Measurements from ENCODE around the gene AVPI1. TPM values are rescaled to one million over a fixed set of nuclear protein-coding genes. Genes with fewer than 3 reads are reported as not detected.

The AVPI1 gene
- total RNA-seq, 1 experiment from 2014 or later, result 6.5 TPM

DNA sequence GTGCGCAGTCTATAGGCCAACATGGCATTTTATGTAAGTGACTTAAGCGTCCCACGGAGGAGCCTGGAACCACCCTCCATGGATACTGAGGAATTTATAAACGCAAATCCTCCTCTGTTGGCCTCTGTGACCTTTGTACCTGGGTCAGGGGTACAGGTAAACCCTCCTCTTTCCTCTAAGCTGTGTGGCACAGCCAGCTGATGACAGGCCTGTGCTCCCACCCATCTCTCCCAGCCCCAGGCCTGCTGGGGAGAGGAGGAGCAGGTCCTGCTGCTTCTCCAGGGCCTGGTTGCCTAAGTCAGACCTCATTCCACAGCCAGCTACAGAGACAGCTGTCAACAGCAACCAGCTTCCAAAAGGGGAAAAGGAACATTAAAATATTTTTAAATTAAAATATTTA is 5.0 kb downstream of the AVPI1 start:
- no CpG with 5 or more reads among the region's 4 CpGs for WGBS (ENCODE audit: extremely low coverage, insufficient read length, low lambda C conversion rate)
- Histone ChIP-seq H3K9ac (ENCODE audit: extremely low read depth, insufficient read length, low read length) (no peak overlapping the region), H2AK5ac (ENCODE audit: insufficient read length, low read length) (no peak overlapping the region), H2BK5ac (ENCODE audit: insufficient read length, low read length) (no peak overlapping the region), H3K4me2 (ENCODE audit: insufficient read depth, insufficient read length, low read length) (no peak overlapping the region), H3K56ac (ENCODE audit: insufficient read length, low read depth, low read length) (no peak overlapping the region), H3K27me3 (ENCODE audit: insufficient read depth, low read length) (no peaks in the 10 kb centered on the region), H4K91ac (ENCODE audit: insufficient read length, low read depth, low read length) (no peak overlapping the region), H3K4ac (ENCODE audit: low read depth, low read length) (no peak overlapping the region), H3T11ph (ENCODE audit: low read length) (no peak overlapping the region), H2AFZ (ENCODE audit: low read length) (no peak overlapping the region), H3K27ac (ENCODE audit: insufficient read length, low read depth, low read length) (no peak overlapping the region), H2BK12ac (ENCODE audit: insufficient read length, low read depth, low read length) (no peak overlapping the region), H3K4me1 (ENCODE audit: insufficient read depth, low read length) (no peaks in the 10 kb centered on the region), H3K79me1 (ENCODE audit: insufficient read depth, low read depth, low read length, poor library complexity, severe bottlenecking) (no peaks in the 10 kb centered on the region), H4K8ac (replicated peaks; ENCODE audit: insufficient read length, low read depth, low read length) (no peak overlapping the region), H4K20me1 (ENCODE audit: control insufficient read depth, insufficient read depth, insufficient read length) (no peaks in the 10 kb centered on the region), H3K9me3 (ENCODE audit: control insufficient read depth, low read depth, low read length) (no peaks in the 10 kb centered on the region), H2BK15ac (ENCODE audit: low read depth, low read length) (no peak overlapping the region), H4K5ac (ENCODE audit: insufficient read length, low read depth, low read length) (no peak overlapping the region), H3K14ac (ENCODE audit: insufficient read depth, low read length) (no peak overlapping the region), H3K18ac (ENCODE audit: insufficient read length, low read depth, low read length) (no peak overlapping the region), H3K79me2 (ENCODE audit: insufficient read depth, low read length) (no peaks in the 10 kb centered on the region), H2BK120ac (ENCODE audit: low read depth, low read length, poor library complexity, severe bottlenecking) (no peak overlapping the region), H2BK20ac (ENCODE audit: low read depth, low read length, poor library complexity, severe bottlenecking) (no peak overlapping the region), H3K23ac (ENCODE audit: insufficient read length, low read depth, low read length) (no peak overlapping the region), H3K23me2 (ENCODE audit: insufficient read length, low read depth, low read length, poor library complexity, severe bottlenecking) (peaks cover 4% of the 10 kb centered on the region)
- no peak for DNase-seq
- Mint-ChIP-seq H3K27me3 (ENCODE audit: low read depth) (no peaks in the 10 kb centered on the region), H3K36me3 (ENCODE audit: insufficient read depth in 1 of 3, low read depth in 3 of 3) (peaks cover 0 to 8% (median 7%) of the 10 kb centered on the region in 3 experiments; a peak in 4 of 7 replicates), H3K4me3 (no peak overlapping the region), H3K9me3 (no peaks in the 10 kb centered on the region), H3K4me1 (peaks cover 14 to 17% of the 10 kb centered on the region in 2 experiments), H3K27ac (peak overlapping the region in 1 of 3 experiments; percentile 75; a peak in 1 of 7 replicates)
- TF ChIP-seq, protein P1, sequence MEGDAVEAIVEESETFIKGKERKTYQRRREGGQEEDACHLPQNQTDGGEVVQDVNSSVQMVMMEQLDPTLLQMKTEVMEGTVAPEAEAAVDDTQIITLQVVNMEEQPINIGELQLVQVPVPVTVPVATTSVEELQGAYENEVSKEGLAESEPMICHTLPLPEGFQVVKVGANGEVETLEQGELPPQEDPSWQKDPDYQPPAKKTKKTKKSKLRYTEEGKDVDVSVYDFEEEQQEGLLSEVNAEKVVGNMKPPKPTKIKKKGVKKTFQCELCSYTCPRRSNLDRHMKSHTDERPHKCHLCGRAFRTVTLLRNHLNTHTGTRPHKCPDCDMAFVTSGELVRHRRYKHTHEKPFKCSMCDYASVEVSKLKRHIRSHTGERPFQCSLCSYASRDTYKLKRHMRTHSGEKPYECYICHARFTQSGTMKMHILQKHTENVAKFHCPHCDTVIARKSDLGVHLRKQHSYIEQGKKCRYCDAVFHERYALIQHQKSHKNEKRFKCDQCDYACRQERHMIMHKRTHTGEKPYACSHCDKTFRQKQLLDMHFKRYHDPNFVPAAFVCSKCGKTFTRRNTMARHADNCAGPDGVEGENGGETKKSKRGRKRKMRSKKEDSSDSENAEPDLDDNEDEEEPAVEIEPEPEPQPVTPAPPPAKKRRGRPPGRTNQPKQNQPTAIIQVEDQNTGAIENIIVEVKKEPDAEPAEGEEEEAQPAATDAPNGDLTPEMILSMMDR (conservative IDR thresholded peaks at IDR 0.05), result no peak

All from H9 (cell line).